Panc1 (cell line): ENCODE results near the gene PRKCA. TPM values are rescaled to one million over a fixed set of nuclear protein-coding genes. Genes with fewer than 3 reads are reported as not detected.

Experiments
- ATAC-seq: fragments of 200-7000 bp; cut with Tn5 transposase; 2 replicates; pipeline ENCODE4 v1.9.1; 2020; ENCODE audit warnings: mild to moderate bottlenecking, moderate library complexity
- BruUV-seq: library from RNA; stranded (reverse); fragments of 400-500 nt; replicated peaks from 2 replicates; lab custom pipeline; 2021; lab: Mats Ljungman, UMichigan
- CTCF ChIA-PET: fragments of 300-600 bp; sonication (Branson Sonifier 250); formaldehyde crosslinking; loops from one replicate; lab custom pipeline; 2022; ENCODE audit warnings: antibody characterized with exemption; lab: Charles Lee
- POLR2A ChIA-PET: fragments of 300-600 bp; sonication (Branson Sonifier 250); formaldehyde crosslinking; loops from one replicate; lab custom pipeline; 2022; ENCODE audit warnings: antibody characterized with exemption; lab: Charles Lee
- DNase-seq: peaks from one replicate; pipeline ENCODE4 v3.0.0-alpha.2; 2010; ENCODE audit warnings: low read depth, low spot score
- H3K27ac ChIP-seq: 2 replicates; pipeline ENCODE4 v1.5.1; 2011; ENCODE audit warnings: mild to moderate bottlenecking, low read length, inconsistent platforms
- H3K27me3 ChIP-seq: fragments of 200-500 bp; sonication (Bioruptor generic); 2 replicates; pipeline ENCODE4 v1.6.0; 2014; ENCODE audit warnings: low read length, inconsistent platforms; ENCODE audit not compliant: control insufficient read depth, insufficient read depth
- H3K36me3 ChIP-seq: fragments of 200-500 bp; sonication (Bioruptor generic); 2 replicates; pipeline ENCODE4 v1.5.1; 2014; ENCODE audit warnings: inconsistent platforms, mild to moderate bottlenecking, low read length, moderate library complexity; ENCODE audit not compliant: control insufficient read depth, insufficient read depth
- H3K4me1 ChIP-seq: 2 replicates; pipeline ENCODE4 v1.5.1; 2011; ENCODE audit warnings: inconsistent platforms, mild to moderate bottlenecking, low read length, moderate library complexity; ENCODE audit not compliant: control insufficient read depth, insufficient read depth
- H3K4me3 ChIP-seq, 2 experiments: 2 replicates each; pipeline ENCODE4 v1.5.1; 2011 to 2012; ENCODE audit warnings: low read depth in 2 of 2, low read length in 2 of 2, mild to moderate bottlenecking in 2 of 2, inconsistent platforms in 1 of 2, moderate library complexity in 1 of 2
- H3K9me3 ChIP-seq: fragments of 200-500 bp; sonication (Bioruptor generic); 2 replicates; pipeline ENCODE4 v1.5.1; 2014; ENCODE audit warnings: low read depth, mild to moderate bottlenecking, inconsistent platforms, low read length, moderate library complexity; ENCODE audit not compliant: control insufficient read depth, insufficient read depth
- POLR2AphosphoS5 ChIP-seq: IDR thresholded peaks from 2 replicates; pipeline ENCODE4 v1.6.1; 2012; ENCODE audit warnings: mild to moderate bottlenecking, low read depth, low read length, moderate library complexity
- SIN3A ChIP-seq: IDR thresholded peaks from 2 replicates; pipeline ENCODE4 v1.6.1; 2012; ENCODE audit warnings: low read depth, mild to moderate bottlenecking, low read length, moderate library complexity, borderline replicate concordance; ENCODE audit not compliant: insufficient read depth
- TCF7L2 ChIP-seq: IDR thresholded peaks from 2 replicates; pipeline ENCODE4 v1.6.1; 2011; ENCODE audit warnings: mild to moderate bottlenecking, low read depth, low read length, inconsistent platforms
- in situ Hi-C: cut with HindIII; loops from 2 replicates; pipeline ENCODE4 v1.10.0; 2016; ENCODE audit warnings: low sequenced_read_pairs, low pct_unique_long_range_greater_than_20kb
- intact Hi-C: fragments of 100-400 bp; cut with micrococcal nuclease; formaldehyde crosslinking; loops from one replicate; pipeline ENCODE4 v1.10.0; 2022; ENCODE audit not compliant: unreplicated experiment
- total RNA-seq: library from RNA; stranded (reverse); gene quantifications from one replicate; pipeline ENCODE4 v1.2.1, GENCODE V29; 2021; ENCODE audit not compliant: unreplicated experiment
- TF ChIP-seq, protein P1 (sequence below): fragments of 450-650 bp; IDR thresholded peaks from 2 replicates; pipeline ENCODE4 v1.5.1; 2017; ENCODE audit warnings: mild to moderate bottlenecking
- TF ChIP-seq, protein P2 (sequence below), 2 experiments: IDR thresholded peaks; 2 replicates each; pipeline ENCODE4 v1.6.1; 2011 to 2012; ENCODE audit warnings: low read depth in 2 of 2, control low read depth in 1 of 2, low read length in 1 of 2, mild to moderate bottlenecking in 1 of 2, moderate library complexity in 1 of 2; ENCODE audit not compliant: insufficient read depth in 1 of 2

The PRKCA gene
- total RNA-seq, 1 experiment from 2014 or later: 53.0 TPM

DNA sequence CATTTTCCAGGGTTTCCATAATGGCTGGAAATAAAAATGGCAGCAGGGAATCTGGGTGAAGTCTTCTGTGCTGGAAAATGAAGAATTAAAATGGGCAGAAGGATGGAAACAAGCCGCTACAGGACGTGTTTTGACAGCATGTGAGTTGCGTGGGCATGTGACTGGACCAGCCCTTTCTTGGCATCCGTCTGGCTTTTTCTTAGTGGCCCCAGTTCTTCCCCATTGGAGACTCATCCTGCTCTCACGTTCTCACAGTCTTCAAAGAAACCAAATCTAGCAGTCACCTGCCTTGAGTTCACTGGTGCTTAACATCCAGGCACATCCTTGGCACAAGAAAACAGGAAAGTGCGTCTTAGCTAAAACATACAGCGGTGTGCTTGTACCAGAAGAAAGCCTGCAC lies 352.4 kb downstream of the PRKCA start:
- ChIA-PET POLR2A (no interaction called here), CTCF (no interaction called here)
- H3K36me3 ChIP-seq: no peaks in the 10 kb centered on the region; the same call in 1 of the 2 replicates
- no peak overlapping the region for H3K4me3 ChIP-seq
- intact Hi-C loops (no loop called here), in situ Hi-C loops (no loop called here)
- no peak for TF ChIP-seq POLR2AphosphoS5
- TF ChIP-seq SIN3A: no peak
- TF ChIP-seq TCF7L2: no peak
- TF ChIP-seq, protein P1, sequence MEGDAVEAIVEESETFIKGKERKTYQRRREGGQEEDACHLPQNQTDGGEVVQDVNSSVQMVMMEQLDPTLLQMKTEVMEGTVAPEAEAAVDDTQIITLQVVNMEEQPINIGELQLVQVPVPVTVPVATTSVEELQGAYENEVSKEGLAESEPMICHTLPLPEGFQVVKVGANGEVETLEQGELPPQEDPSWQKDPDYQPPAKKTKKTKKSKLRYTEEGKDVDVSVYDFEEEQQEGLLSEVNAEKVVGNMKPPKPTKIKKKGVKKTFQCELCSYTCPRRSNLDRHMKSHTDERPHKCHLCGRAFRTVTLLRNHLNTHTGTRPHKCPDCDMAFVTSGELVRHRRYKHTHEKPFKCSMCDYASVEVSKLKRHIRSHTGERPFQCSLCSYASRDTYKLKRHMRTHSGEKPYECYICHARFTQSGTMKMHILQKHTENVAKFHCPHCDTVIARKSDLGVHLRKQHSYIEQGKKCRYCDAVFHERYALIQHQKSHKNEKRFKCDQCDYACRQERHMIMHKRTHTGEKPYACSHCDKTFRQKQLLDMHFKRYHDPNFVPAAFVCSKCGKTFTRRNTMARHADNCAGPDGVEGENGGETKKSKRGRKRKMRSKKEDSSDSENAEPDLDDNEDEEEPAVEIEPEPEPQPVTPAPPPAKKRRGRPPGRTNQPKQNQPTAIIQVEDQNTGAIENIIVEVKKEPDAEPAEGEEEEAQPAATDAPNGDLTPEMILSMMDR: no peak
- TF ChIP-seq, protein P2, sequence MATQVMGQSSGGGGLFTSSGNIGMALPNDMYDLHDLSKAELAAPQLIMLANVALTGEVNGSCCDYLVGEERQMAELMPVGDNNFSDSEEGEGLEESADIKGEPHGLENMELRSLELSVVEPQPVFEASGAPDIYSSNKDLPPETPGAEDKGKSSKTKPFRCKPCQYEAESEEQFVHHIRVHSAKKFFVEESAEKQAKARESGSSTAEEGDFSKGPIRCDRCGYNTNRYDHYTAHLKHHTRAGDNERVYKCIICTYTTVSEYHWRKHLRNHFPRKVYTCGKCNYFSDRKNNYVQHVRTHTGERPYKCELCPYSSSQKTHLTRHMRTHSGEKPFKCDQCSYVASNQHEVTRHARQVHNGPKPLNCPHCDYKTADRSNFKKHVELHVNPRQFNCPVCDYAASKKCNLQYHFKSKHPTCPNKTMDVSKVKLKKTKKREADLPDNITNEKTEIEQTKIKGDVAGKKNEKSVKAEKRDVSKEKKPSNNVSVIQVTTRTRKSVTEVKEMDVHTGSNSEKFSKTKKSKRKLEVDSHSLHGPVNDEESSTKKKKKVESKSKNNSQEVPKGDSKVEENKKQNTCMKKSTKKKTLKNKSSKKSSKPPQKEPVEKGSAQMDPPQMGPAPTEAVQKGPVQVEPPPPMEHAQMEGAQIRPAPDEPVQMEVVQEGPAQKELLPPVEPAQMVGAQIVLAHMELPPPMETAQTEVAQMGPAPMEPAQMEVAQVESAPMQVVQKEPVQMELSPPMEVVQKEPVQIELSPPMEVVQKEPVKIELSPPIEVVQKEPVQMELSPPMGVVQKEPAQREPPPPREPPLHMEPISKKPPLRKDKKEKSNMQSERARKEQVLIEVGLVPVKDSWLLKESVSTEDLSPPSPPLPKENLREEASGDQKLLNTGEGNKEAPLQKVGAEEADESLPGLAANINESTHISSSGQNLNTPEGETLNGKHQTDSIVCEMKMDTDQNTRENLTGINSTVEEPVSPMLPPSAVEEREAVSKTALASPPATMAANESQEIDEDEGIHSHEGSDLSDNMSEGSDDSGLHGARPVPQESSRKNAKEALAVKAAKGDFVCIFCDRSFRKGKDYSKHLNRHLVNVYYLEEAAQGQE (IDR thresholded peaks at IDR 0.05; ENCODE audit: insufficient read depth in 1 of 2, low read depth in 2 of 2, low read length in 1 of 2): no peak
- no peak for ATAC-seq
- no TSS peak for BruUV-seq
- DNase-seq: no peak
- H3K9me3 ChIP-seq: no peaks in the 10 kb centered on the region
- no peaks in the 10 kb centered on the region for H3K27me3 ChIP-seq
- no peak overlapping the region for H3K27ac ChIP-seq
- no peaks in the 10 kb centered on the region for H3K4me1 ChIP-seq

- ATAC-seq (no peak), DNase-seq (no peak)
- no peaks in the 10 kb centered on the region for H3K27me3 ChIP-seq
- H3K4me1 ChIP-seq: no peaks in the 10 kb centered on the region
- ChIA-PET CTCF (no interaction called here), POLR2A (no interaction called here)
- intact Hi-C loops: no loop called here
- H3K36me3 ChIP-seq: no peaks in the 10 kb centered on the region; the same call in 1 of the 2 replicates
- no TSS peak for BruUV-seq
- in situ Hi-C loops: no loop called here
- H3K27ac ChIP-seq: no peak overlapping the region
- H3K9me3 ChIP-seq: no peaks in the 10 kb centered on the region
- no peak overlapping the region for H3K4me3 ChIP-seq
- TF ChIP-seq TCF7L2 (no peak), SIN3A (no peak)
- TF ChIP-seq, protein P2 (IDR thresholded peaks at IDR 0.05; ENCODE audit: insufficient read depth in 1 of 2, low read depth in 2 of 2, low read length in 1 of 2): no peak
- TF ChIP-seq, protein P1: no peak
These were observed 353.0 kb downstream of the PRKCA start for GRCh38 chr17:66655461-66655860.
